ENCODE measurements around the gene MEGF9. TPM values are rescaled to one million over a fixed set of nuclear protein-coding genes. Genes with fewer than 3 reads are reported as not detected.
"Not testable (repeated sequence)": the region's sequence is repeated elsewhere in the genome, so short reads cannot be mapped to it uniquely, and the experiment has no call there.

Gene MEGF9
- total RNA-seq, 1 experiment from 2014 or later: 8.3 TPM

DNA sequence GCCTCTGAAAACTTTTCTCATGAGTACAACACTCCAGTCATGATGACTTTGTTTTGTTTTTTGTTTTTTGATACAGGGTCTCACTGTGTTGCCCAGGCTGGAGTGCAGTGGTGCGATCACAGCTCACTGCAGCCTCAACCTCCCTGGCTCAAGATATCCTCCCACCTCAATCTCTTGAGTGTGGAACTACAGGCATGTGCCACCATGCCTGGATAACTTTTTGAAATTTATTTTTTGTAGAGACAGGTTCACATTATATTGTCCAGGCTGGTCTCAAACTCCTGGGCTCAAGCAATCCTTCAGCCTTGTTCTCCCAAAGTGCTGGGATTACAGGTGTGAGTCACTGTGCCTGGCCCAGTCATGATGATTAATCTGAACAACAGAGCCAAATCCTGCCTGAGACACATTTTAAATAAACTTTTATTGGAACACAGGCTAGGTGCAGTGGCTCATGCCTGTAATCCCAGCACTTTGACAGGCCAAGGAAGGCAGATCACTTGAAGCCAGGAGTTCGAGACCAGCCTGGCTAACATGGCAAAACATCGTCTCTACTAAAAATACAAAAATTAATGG, 85.3 kb downstream of the MEGF9 start:
- H3K36me3 ChIP-seq (ENCODE audit: control insufficient read depth in 1 of 2, insufficient read depth in 2 of 2, low read length in 2 of 2); H4K20me1 ChIP-seq (ENCODE audit: insufficient read depth); H3K9ac ChIP-seq (ENCODE audit: low read length); H3K9me3 ChIP-seq (ENCODE audit: control insufficient read depth in 1 of 2, insufficient read depth in 1 of 2, low read depth in 1 of 2, low read length in 2 of 2); H3K9me2 ChIP-seq (ENCODE audit: insufficient read depth); POLR2A ChIA-PET; H3K4me3 ChIP-seq (replicated peaks in 1 of 2; ENCODE audit: low read depth in 1 of 2, low read length in 2 of 2); BruUV-seq (replicated peaks); H3K79me2 ChIP-seq (ENCODE audit: insufficient read depth, low read length); H3K27me3 ChIP-seq (ENCODE audit: insufficient read depth, low read length); RAD21 ChIA-PET (ENCODE audit: low non-redundant PET in 1 of 2, low total read pairs in 2 of 2, uncharacterized antibody in 2 of 2, unreplicated experiment in 2 of 2); H2AFZ ChIP-seq (ENCODE audit: low read depth, low read length, poor library complexity, severe bottlenecking); H3K27ac ChIP-seq (ENCODE audit: low read depth, low read length): not testable (repeated sequence)
- Histone ChIP-seq H3K4me2 (ENCODE audit: low read length) (peak overlapping the region; percentile 50), H3K4me1 (ENCODE audit: control insufficient read depth in 1 of 2, insufficient read depth in 2 of 2, low read length in 2 of 2) (peaks cover 0 to 17% of the 10 kb centered on the region in 2 experiments; a peak in 2 of 4 replicates)
- CTCF ChIA-PET: interaction anchor here (1.1 kb wide), 1 partner anchor 9 kb away, joined by 4 read pairs; no protein-coding TSS in a partner anchor
- ATAC-seq (peak; percentile 75), DNase-seq (ENCODE audit: low read depth, low spot score) (peak; percentile 26)
- TF ChIP-seq SP1 (IDR thresholded peaks at IDR 0.05; ENCODE audit: low read depth) (0 out of 2 replicates have a peak, but pooled peaks have one; percentile 20), CBX3 (IDR thresholded peaks at IDR 0.05; ENCODE audit: low read depth) (peak; percentile 81), FOSL1 (IDR thresholded peaks at IDR 0.05; ENCODE audit: low read depth) (peak; percentile 81), JUND (IDR thresholded peaks at IDR 0.05) (peak; percentile 73), MAX (IDR thresholded peaks at IDR 0.05) (0 out of 2 replicates have a peak, but pooled peaks have one; percentile 30)
- intact Hi-C loops (cut with micrococcal nuclease): loop anchor here (10.0 kb wide), 1 partner anchor 426 kb away; the partner anchor contains the start of gene C5

DNA sequence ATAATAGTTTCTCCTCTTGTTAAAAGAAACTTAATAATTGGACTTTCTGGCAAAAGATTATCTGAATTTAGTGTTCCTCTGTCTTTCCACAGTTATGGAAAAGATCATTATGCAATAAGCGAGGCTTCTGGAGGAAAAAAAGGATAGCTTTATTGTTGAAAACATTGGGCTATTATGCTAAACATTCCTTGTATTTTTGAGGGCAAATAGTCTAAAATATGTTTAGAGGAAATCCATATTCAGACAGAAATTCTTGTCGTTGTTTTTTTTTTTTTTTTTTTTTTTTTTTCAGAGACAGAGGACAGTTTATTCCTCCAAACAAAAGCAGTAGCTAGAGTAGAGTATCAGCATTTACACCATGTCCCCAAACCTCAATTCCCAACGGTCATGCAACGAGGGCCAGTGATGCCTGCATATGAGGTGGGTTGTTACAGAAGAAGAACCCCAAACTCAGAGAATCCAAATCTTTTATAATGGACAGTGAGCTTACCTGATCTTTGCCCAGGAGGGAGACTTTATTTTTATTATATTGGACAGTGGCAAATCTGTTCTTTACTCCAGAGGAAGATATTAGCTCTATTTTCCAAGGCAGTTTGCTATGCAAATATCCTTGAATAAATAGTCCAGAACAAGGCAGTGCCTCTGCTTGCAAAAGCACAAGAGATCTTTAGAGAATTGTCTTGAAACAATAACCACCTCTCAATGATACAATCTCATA, 85.9 kb downstream of the MEGF9 start:
- Histone ChIP-seq H3K27me3 (ENCODE audit: insufficient read depth, low read length) (no peaks in the 10 kb centered on the region), H3K4me3 (replicated peaks in 1 of 2; ENCODE audit: low read depth in 1 of 2, low read length in 2 of 2) (no peak overlapping the region), H3K27ac (ENCODE audit: low read depth, low read length) (no peak overlapping the region), H3K36me3 (ENCODE audit: control insufficient read depth in 1 of 2, insufficient read depth in 2 of 2, low read length in 2 of 2) (no peaks in the 10 kb centered on the region), H3K4me1 (ENCODE audit: control insufficient read depth in 1 of 2, insufficient read depth in 2 of 2, low read length in 2 of 2) (peaks cover 0 to 17% of the 10 kb centered on the region in 2 experiments; a peak in 2 of 4 replicates), H3K9me3 (ENCODE audit: control insufficient read depth in 1 of 2, insufficient read depth in 1 of 2, low read depth in 1 of 2, low read length in 2 of 2) (no peaks in the 10 kb centered on the region), H3K79me2 (ENCODE audit: insufficient read depth, low read length) (no peaks in the 10 kb centered on the region), H4K20me1 (ENCODE audit: insufficient read depth) (no peaks in the 10 kb centered on the region), H3K9ac (ENCODE audit: low read length) (no peak overlapping the region), H3K9me2 (ENCODE audit: insufficient read depth) (no peaks in the 10 kb centered on the region), H2AFZ (ENCODE audit: low read depth, low read length, poor library complexity, severe bottlenecking) (no peak overlapping the region), H3K4me2 (ENCODE audit: low read length) (peak overlapping the region; percentile 50; the same call in 1 of the 2 replicates)
- ATAC-seq (no peak), DNase-seq (ENCODE audit: low read depth, low spot score) (no peak)
- CTCF ChIA-PET: interaction anchor here (1.1 kb wide), 1 partner anchor 8 kb away, joined by 3 read pairs; no protein-coding TSS in a partner anchor
- RAD21 ChIA-PET (ENCODE audit: low non-redundant PET in 1 of 2, low total read pairs in 2 of 2, uncharacterized antibody in 2 of 2, unreplicated experiment in 2 of 2): no interaction called here
- intact Hi-C loops (cut with micrococcal nuclease): loop anchor here (10.0 kb wide), 1 partner anchor 426 kb away; the partner anchor contains the start of gene C5
- no TSS peak for BruUV-seq (replicated peaks)
- POLR2A ChIA-PET: no interaction called here
- TF ChIP-seq POLR2AphosphoS5 (IDR thresholded peaks at IDR 0.05; ENCODE audit: low read depth, low read length) (no peak), ELF1 (IDR thresholded peaks at IDR 0.05; ENCODE audit: borderline replicate concordance, low read depth) (no peak), RAD21 (IDR thresholded peaks at IDR 0.05; ENCODE audit: low read depth) (no peak), EZH2 (IDR thresholded peaks at IDR 0.05) (no peak), YY1 (IDR thresholded peaks at IDR 0.05; ENCODE audit: extremely low read depth, insufficient replicate concordance, low read depth, low read length) (no peak), SRF (IDR thresholded peaks at IDR 0.05; ENCODE audit: low read depth) (no peak), ZNF274 (IDR thresholded peaks at IDR 0.05; ENCODE audit: low read depth, low read length) (no peak), SP1 (IDR thresholded peaks at IDR 0.05; ENCODE audit: low read depth) (no peak), CTCF (IDR thresholded peaks at IDR 0.05 in 2 of 3, conservative IDR thresholded peaks at IDR 0.05 in 1 of 3; ENCODE audit: borderline replicate concordance in 1 of 3, insufficient read depth in 1 of 3, low read depth in 2 of 3, low read length in 2 of 3) (no peak), POLR2A (IDR thresholded peaks at IDR 0.05; ENCODE audit: borderline replicate concordance, extremely low read depth, insufficient read depth, insufficient read length) (no peak), ZFX (IDR thresholded peaks at IDR 0.05) (no peak), EGR1 (IDR thresholded peaks at IDR 0.05; ENCODE audit: low read depth) (no peak), TCF7L2 (IDR thresholded peaks at IDR 0.05; ENCODE audit: borderline replicate concordance, extremely low read depth, insufficient read depth, insufficient read length) (no peak), FOSL1 (IDR thresholded peaks at IDR 0.05; ENCODE audit: low read depth) (no peak), EZH2phosphoT487 (IDR thresholded peaks at IDR 0.05; ENCODE audit: borderline replicate concordance) (no peak)
